Measurements from ENCODE around the gene CRYBG1. TPM values are rescaled to one million over a fixed set of nuclear protein-coding genes. Genes with fewer than 3 reads are reported as not detected.

CRYBG1 gene
- total RNA-seq, 2 donors from 2014 or later, result 2.5 to 2.7 TPM

- no peaks in the 10 kb centered on the region for H3K36me3 Mint-ChIP-seq (ENCODE audit: low read depth)
Measured at GRCh38 chr6:106519460-106520394, 159.2 kb downstream of the CRYBG1 start.

GRCh38 chr6:106520711-106521401 lies 160.3 kb downstream of the CRYBG1 start:
- peaks cover 6% of the 10 kb centered on the region for H3K27me3 ChIP-seq (ENCODE audit: control insufficient read depth, insufficient read depth, low read length, poor library complexity, severe bottlenecking)
- no peaks in the 10 kb centered on the region for H3K36me3 ChIP-seq (ENCODE audit: control insufficient read depth, insufficient read depth, low read length)
- Mint-ChIP-seq H3K4me1 (no peaks in the 10 kb centered on the region), H3K27me3 (ENCODE audit: insufficient read depth) (peaks cover 5% of the 10 kb centered on the region), H3K36me3 (ENCODE audit: low read depth) (no peaks in the 10 kb centered on the region), H3K27ac (no peak overlapping the region), H3K4me3 (no peak overlapping the region), H3K9me3 (no peaks in the 10 kb centered on the region)
- H3K4me3 ChIP-seq (ENCODE audit: low read length), result no peak overlapping the region
- no peak overlapping the region for H3K27ac ChIP-seq (ENCODE audit: low read depth, low read length)
- H3K9ac ChIP-seq (ENCODE audit: extremely low read depth, low read length, poor library complexity, severe bottlenecking), result no peak overlapping the region
- H3K9me3 ChIP-seq (ENCODE audit: control insufficient read depth, low read length), result no peaks in the 10 kb centered on the region
- no peaks in the 10 kb centered on the region for H3K4me1 ChIP-seq (ENCODE audit: control insufficient read depth, insufficient read depth, low read length)
- 90 to 95% methylated on average over 14 to 15 of the region's 15 CpGs for WGBS, 2 experiments (ENCODE audit: insufficient coverage in 1 of 2, insufficient read length in 1 of 2)
- no peak for DNase-seq
- TF ChIP-seq CTCF (conservative IDR thresholded peaks at IDR 0.05), result no peak

More at GRCh38 chr6:106519460-106520394, 159.2 kb downstream of the CRYBG1 start:
- Histone ChIP-seq H3K27ac (ENCODE audit: low read depth, low read length) (no peak overlapping the region), H3K27me3 (ENCODE audit: control insufficient read depth, insufficient read depth, low read length, poor library complexity, severe bottlenecking) (peaks cover 14% of the 10 kb centered on the region), H3K4me3 (ENCODE audit: low read length) (no peak overlapping the region), H3K9me3 (ENCODE audit: control insufficient read depth, low read length) (no peaks in the 10 kb centered on the region), H3K9ac (ENCODE audit: extremely low read depth, low read length, poor library complexity, severe bottlenecking) (no peak overlapping the region), H3K4me1 (ENCODE audit: control insufficient read depth, insufficient read depth, low read length) (no peaks in the 10 kb centered on the region), H3K36me3 (ENCODE audit: control insufficient read depth, insufficient read depth, low read length) (no peaks in the 10 kb centered on the region)
- no peak overlapping the region for H3K4me3 Mint-ChIP-seq
- TF ChIP-seq CTCF (conservative IDR thresholded peaks at IDR 0.05), result no peak
- H3K4me1 Mint-ChIP-seq, result no peaks in the 10 kb centered on the region
- DNase-seq, result no peak
- no peak overlapping the region for H3K27ac Mint-ChIP-seq
- WGBS, 2 experiments (ENCODE audit: insufficient coverage in 1 of 2, insufficient read length in 1 of 2), result 91 to 92% methylated on average over 12 to 14 of the region's 14 CpGs
- peaks cover 11% of the 10 kb centered on the region for H3K27me3 Mint-ChIP-seq (ENCODE audit: insufficient read depth)
- H3K9me3 Mint-ChIP-seq, result no peaks in the 10 kb centered on the region

- H3K4me3 Mint-ChIP-seq, result no peak overlapping the region
- H3K36me3 ChIP-seq (ENCODE audit: control insufficient read depth, insufficient read depth, low read length), result no peaks in the 10 kb centered on the region
- TF ChIP-seq CTCF (conservative IDR thresholded peaks at IDR 0.05), result no peak
- no peaks in the 10 kb centered on the region for H3K36me3 Mint-ChIP-seq (ENCODE audit: low read depth)
- H3K9me3 Mint-ChIP-seq, result no peaks in the 10 kb centered on the region
- H3K9me3 ChIP-seq (ENCODE audit: control insufficient read depth, low read length), result no peaks in the 10 kb centered on the region
- H3K4me1 Mint-ChIP-seq, result no peaks in the 10 kb centered on the region
- H3K27ac Mint-ChIP-seq, result no peak overlapping the region
- no peak overlapping the region for H3K27ac ChIP-seq (ENCODE audit: low read depth, low read length)
- H3K27me3 ChIP-seq (ENCODE audit: control insufficient read depth, insufficient read depth, low read length, poor library complexity, severe bottlenecking), result peaks cover 6% of the 10 kb centered on the region
- DNase-seq, result no peak
- no peaks in the 10 kb centered on the region for H3K4me1 ChIP-seq (ENCODE audit: control insufficient read depth, insufficient read depth, low read length)
- no peak overlapping the region for H3K9ac ChIP-seq (ENCODE audit: extremely low read depth, low read length, poor library complexity, severe bottlenecking)
- 92 to 95% methylated on average over 4 to 6 of the region's 6 CpGs for WGBS, 2 experiments (ENCODE audit: insufficient coverage in 1 of 2, insufficient read length in 1 of 2)
- H3K27me3 Mint-ChIP-seq (ENCODE audit: insufficient read depth), result peaks cover 5% of the 10 kb centered on the region
- no peak overlapping the region for H3K4me3 ChIP-seq (ENCODE audit: low read length)
Measured at GRCh38 chr6:106522562-106523250, 162.2 kb downstream of the CRYBG1 start.

Data from endodermal cell (in vitro differentiated cells).